IMR-90 (cell line): Measurements from ENCODE around the gene NARF. TPM values are rescaled to one million over a fixed set of nuclear protein-coding genes. Genes with fewer than 3 reads are reported as not detected.

Source experiments
- ATAC-seq: fragments of 200-7000 bp; cut with Tn5 transposase; 2 replicates; pipeline ENCODE4 v1.9.1; 2020; ENCODE audit warnings: low read depth, mild to moderate bottlenecking, moderate library complexity
- BruUV-seq: library from RNA; stranded (reverse); fragments of 400-500 nt; replicated peaks from 2 replicates; lab custom pipeline; 2021; lab: Mats Ljungman, UMichigan
- CTCF ChIA-PET: fragments of 300-600 bp; formaldehyde crosslinking; extraction: SDS; loops from one replicate; lab custom pipeline; 2021; ENCODE audit warnings: antibody characterized with exemption; lab: Yijun Ruan, JAX
- POLR2A ChIA-PET: fragments of 300-600 bp; sonication (Branson Sonifier 250); formaldehyde crosslinking; loops from one replicate; lab custom pipeline; 2022; ENCODE audit warnings: antibody characterized with exemption; ENCODE audit not compliant: unreplicated experiment; lab: Charles Lee
- DNase-seq: peaks from one replicate; pipeline ENCODE4 v3.0.0; 2013
- H2AFZ ChIP-seq: replicated peaks from 2 replicates; pipeline ENCODE3; 2013; ENCODE audit warnings: low read length, mild to moderate bottlenecking; ENCODE audit not compliant: poor library complexity
- H2AK5ac ChIP-seq: 2 replicates; pipeline ENCODE4 v1.6.1; 2013; ENCODE audit warnings: low read depth, low read length, inconsistent platforms
- H2AK9ac ChIP-seq: replicated peaks from 2 replicates; pipeline ENCODE3; 2013; ENCODE audit warnings: mild to moderate bottlenecking, low read depth, low read length, moderate library complexity; ENCODE audit not compliant: poor library complexity
- H2BK120ac ChIP-seq: 2 replicates; pipeline ENCODE4 v1.6.1; 2013; ENCODE audit warnings: low read depth, low read length, inconsistent platforms
- H2BK15ac ChIP-seq: 3 replicates; pipeline ENCODE4 v1.6.1; 2013; ENCODE audit warnings: low read depth, low read length, inconsistent platforms
- H2BK20ac ChIP-seq: 2 replicates; pipeline ENCODE4 v1.6.1; 2013; ENCODE audit warnings: low read depth, mild to moderate bottlenecking, inconsistent platforms, low read length, moderate library complexity
- H2BK5ac ChIP-seq: 2 replicates; pipeline ENCODE4 v1.6.1; 2013; ENCODE audit warnings: mild to moderate bottlenecking, low read depth, low read length, inconsistent platforms; ENCODE audit not compliant: poor library complexity, severe bottlenecking
- H3K14ac ChIP-seq: replicated peaks from 2 replicates; pipeline ENCODE4 v1.6.1; 2013; ENCODE audit warnings: low read depth, low read length, inconsistent platforms
- H3K18ac ChIP-seq: 2 replicates; pipeline ENCODE4 v1.6.1; 2013; ENCODE audit warnings: low read depth, low read length, control low read depth
- H3K23ac ChIP-seq: 2 replicates; pipeline ENCODE4 v1.6.1; 2013; ENCODE audit warnings: low read depth, low read length, inconsistent platforms
- H3K27ac ChIP-seq: 2 replicates; pipeline ENCODE4 v1.5.1; 2013; ENCODE audit warnings: mild to moderate bottlenecking, control low read depth, low read length; ENCODE audit not compliant: insufficient read depth
- H3K27me3 ChIP-seq: 2 replicates; pipeline ENCODE4 v1.6.1; 2013; ENCODE audit warnings: low read length; ENCODE audit not compliant: control insufficient read depth, insufficient read depth
- H3K36me3 ChIP-seq: 2 replicates; pipeline ENCODE4 v1.6.1; 2013; ENCODE audit warnings: low read length, mixed read lengths; ENCODE audit not compliant: control insufficient read depth, insufficient read depth
- H3K4ac ChIP-seq: 2 replicates; pipeline ENCODE4 v1.6.1; 2013; ENCODE audit warnings: low read depth, low read length, inconsistent platforms
- H3K4me1 ChIP-seq: 2 replicates; pipeline ENCODE4 v1.6.1; 2013; ENCODE audit warnings: low read length, mixed read lengths; ENCODE audit not compliant: control insufficient read depth, insufficient read depth
- H3K4me2 ChIP-seq: 2 replicates; pipeline ENCODE4 v1.6.1; 2013; ENCODE audit warnings: low read depth, mild to moderate bottlenecking, control low read depth, low read length, moderate library complexity
- H3K4me3 ChIP-seq: 2 replicates; pipeline ENCODE4 v1.5.1; 2013; ENCODE audit warnings: low read depth, mild to moderate bottlenecking, control low read depth, low read length, moderate library complexity; ENCODE audit not compliant: insufficient read depth
- H3K56ac ChIP-seq: 2 replicates; pipeline ENCODE4 v1.6.1; 2013; ENCODE audit warnings: low read length, inconsistent platforms; ENCODE audit not compliant: insufficient read depth; ENCODE audit errors: extremely low read depth
- H3K79me1 ChIP-seq, 2 experiments: 2 replicates each; pipeline ENCODE4 v1.6.1; 2013; ENCODE audit warnings: low read length in 2 of 2, inconsistent platforms in 1 of 2, low read depth in 1 of 2
- H3K9ac ChIP-seq: 2 replicates; pipeline ENCODE4 v1.6.1; 2013; ENCODE audit warnings: low read depth, low read length, control low read depth
- H3K9me1 ChIP-seq: 2 replicates; pipeline ENCODE4 v1.6.1; 2013; ENCODE audit warnings: low read length, inconsistent platforms; ENCODE audit not compliant: insufficient read depth
- H3K9me3 ChIP-seq: 2 replicates; pipeline ENCODE4 v1.6.1; 2013; ENCODE audit warnings: low read length; ENCODE audit not compliant: control insufficient read depth, insufficient read depth
- H4K20me1 ChIP-seq: 2 replicates; pipeline ENCODE4 v1.6.1; 2013; ENCODE audit warnings: low read length, inconsistent platforms; ENCODE audit not compliant: insufficient read depth
- H4K5ac ChIP-seq: 2 replicates; pipeline ENCODE4 v1.6.1; 2013; ENCODE audit warnings: mild to moderate bottlenecking, low read depth, low read length, control low read depth
- H4K8ac ChIP-seq, 2 experiments: 2 replicates each; pipeline ENCODE4 v1.6.1; 2013; ENCODE audit warnings: low read depth in 2 of 2, low read length in 2 of 2, control low read depth in 1 of 2, inconsistent platforms in 1 of 2
- H4K91ac ChIP-seq: 2 replicates; pipeline ENCODE4 v1.6.1; 2013; ENCODE audit warnings: low read depth, low read length, inconsistent platforms; ENCODE audit not compliant: insufficient read depth
- BHLHE40 ChIP-seq: fragments of 150-350 bp; IDR thresholded peaks from 2 replicates; pipeline ENCODE4 v1.6.1; 2016; ENCODE audit warnings: mild to moderate bottlenecking, low read depth, low read length
- FOS ChIP-seq: fragments of 150-350 bp; IDR thresholded peaks from 2 replicates; pipeline ENCODE4 v1.6.1; 2016; ENCODE audit warnings: low read depth, low read length
- MAZ ChIP-seq: IDR thresholded peaks from 2 replicates; pipeline ENCODE4 v1.6.1; 2012; ENCODE audit warnings: low read depth, mild to moderate bottlenecking, low read length, improper control_type of control experiment, moderate library complexity, borderline replicate concordance
- POLR2A ChIP-seq: IDR thresholded peaks from 2 replicates; pipeline ENCODE4 v1.6.1; 2012; ENCODE audit warnings: mild to moderate bottlenecking, low read depth, low read length
- RAD21 ChIP-seq: IDR thresholded peaks from 2 replicates; pipeline ENCODE4 v1.6.1; 2012; ENCODE audit warnings: low read length, improper control_type of control experiment
- WGBS, 2 experiments: methylation state at CpG; one replicate each; pipeline versions ENCODE4 v1.1.5 to v1.1.7; 2013; ENCODE audit warnings: missing lambda C conversion rate in 2 of 2; ENCODE audit not compliant: insufficient read length in 1 of 2; ENCODE audit errors: extremely low coverage in 2 of 2; 5-methylcytosine and 5-hydroxymethylcytosine counted together
- dilution Hi-C: fragments of 300-500 bp; cut with HindIII; formaldehyde crosslinking; loops from one replicate; pipeline ENCODE4 v1.14.3; 2018; ENCODE audit warnings: low sequenced_read_pairs; ENCODE audit not compliant: unreplicated experiment
- in situ Hi-C: fragments of 300-500 bp; cut with MboI; formaldehyde crosslinking; loops from 3 replicates; pipeline ENCODE4 v1.14.3; 2019; ENCODE audit warnings: low sequenced_read_pairs, inconsistent platforms, mixed read lengths
- intact Hi-C: fragments of 100-400 bp; cut with micrococcal nuclease; formaldehyde crosslinking; loops from 2 replicates; pipeline ENCODE4 v1.10.0; 2022
- polyA plus RNA-seq, 3 experiments: library from polyadenylated mRNA; depleted of rRNA; stranded (reverse); fragments of >200 nt; gene quantifications; 2 replicates each; pipeline ENCODE4 v1.2.3, GENCODE V29; 2012; ENCODE audit warnings: low replicate concordance in 1 of 3
- total RNA-seq: library from RNA; depleted of rRNA; stranded (reverse); fragments of >200 nt; gene quantifications from 2 replicates; pipeline ENCODE4 v1.2.3, GENCODE V29; 2012
- TF ChIP-seq, protein P1 (sequence below): fragments of 150-350 bp; IDR thresholded peaks from 2 replicates; pipeline ENCODE4 v1.6.1; 2017; ENCODE audit warnings: mild to moderate bottlenecking, antibody characterized with exemption, low read length, low read depth

NARF gene
- total and polyA plus RNA-seq, 2 of the 4 experiments (the other 2 are of a cell fraction) = 83.7 to 94.8 TPM

DNA sequence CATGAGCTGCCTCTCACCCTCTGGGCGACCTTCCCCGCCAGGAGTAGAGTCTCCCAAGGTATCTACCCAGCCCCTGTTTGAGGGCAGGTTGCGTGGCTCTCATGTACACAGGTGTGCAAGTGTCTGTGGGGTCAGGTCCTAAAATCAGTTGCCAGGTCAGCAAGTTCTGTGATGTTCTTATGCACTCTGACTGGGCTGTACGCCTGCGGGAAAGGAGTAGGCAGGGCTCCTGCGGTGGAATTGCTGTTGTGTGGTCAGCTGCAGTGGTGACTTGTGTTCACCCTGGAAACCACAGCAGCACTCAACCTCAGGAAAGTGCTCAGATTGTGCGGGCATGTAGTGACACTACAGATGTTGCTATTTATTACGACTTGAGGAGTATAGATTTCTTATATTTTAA, 19.4 kb downstream of the NARF start:
- dilution Hi-C loops = no loop called here
- no peak for TF ChIP-seq MAZ
- TF ChIP-seq FOS = no peak
- no peak for TF ChIP-seq POLR2A
- no peak for TF ChIP-seq BHLHE40
- TF ChIP-seq RAD21 = no peak
- TF ChIP-seq, protein P1, sequence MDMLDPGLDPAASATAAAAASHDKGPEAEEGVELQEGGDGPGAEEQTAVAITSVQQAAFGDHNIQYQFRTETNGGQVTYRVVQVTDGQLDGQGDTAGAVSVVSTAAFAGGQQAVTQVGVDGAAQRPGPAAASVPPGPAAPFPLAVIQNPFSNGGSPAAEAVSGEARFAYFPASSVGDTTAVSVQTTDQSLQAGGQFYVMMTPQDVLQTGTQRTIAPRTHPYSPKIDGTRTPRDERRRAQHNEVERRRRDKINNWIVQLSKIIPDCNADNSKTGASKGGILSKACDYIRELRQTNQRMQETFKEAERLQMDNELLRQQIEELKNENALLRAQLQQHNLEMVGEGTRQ = no peak
- no peak overlapping the region for H3K4me2 ChIP-seq
- no peak overlapping the region for H2BK20ac ChIP-seq
- no peak overlapping the region for H2BK120ac ChIP-seq
- no peak overlapping the region for H3K4me3 ChIP-seq
- POLR2A ChIA-PET = no interaction called here
- no peaks in the 10 kb centered on the region for H3K27me3 ChIP-seq
- no peak overlapping the region for H3K27ac ChIP-seq
- in situ Hi-C loops = no loop called here
- H3K9me1 ChIP-seq = no peaks in the 10 kb centered on the region
- no peak overlapping the region for H4K5ac ChIP-seq
- WGBS, 2 experiments = 100% methylated on average over 3 of the region's 8 CpGs; no CpG with 5 or more reads in 1 of the 2 experiments
- H4K8ac ChIP-seq = no peak overlapping the region
- ATAC-seq = no peak
- no peaks in the 10 kb centered on the region for H3K79me1 ChIP-seq
- no peak overlapping the region for H2AK9ac ChIP-seq
- intact Hi-C loops = no loop called here
- no peak overlapping the region for H2AK5ac ChIP-seq
- H3K4me1 ChIP-seq = no peaks in the 10 kb centered on the region
- no peak overlapping the region for H3K18ac ChIP-seq
- H2AFZ ChIP-seq = no peak overlapping the region
- H3K9ac ChIP-seq = no peak overlapping the region
- DNase-seq = no peak
- BruUV-seq = no TSS peak
- H3K23ac ChIP-seq = no peak overlapping the region
- no peak overlapping the region for H2BK5ac ChIP-seq
- H3K14ac ChIP-seq = no peak overlapping the region
- no peak overlapping the region for H3K56ac ChIP-seq
- no peak overlapping the region for H4K91ac ChIP-seq
- CTCF ChIA-PET = no interaction called here
- no peak overlapping the region for H3K4ac ChIP-seq
- H2BK15ac ChIP-seq = no peak overlapping the region
- no peaks in the 10 kb centered on the region for H3K9me3 ChIP-seq
- H4K20me1 ChIP-seq = no peaks in the 10 kb centered on the region
- peaks cover 60% of the 10 kb centered on the region for H3K36me3 ChIP-seq
